Panc1 (cell line): Measurements from ENCODE around the gene HMX1. TPM values are rescaled to one million over a fixed set of nuclear protein-coding genes. Genes with fewer than 3 reads are reported as not detected.

Experiments used
- ATAC-seq: fragments of 200-7000 bp; cut with Tn5 transposase; 2 replicates; pipeline ENCODE4 v1.9.1; 2020; ENCODE audit warnings: mild to moderate bottlenecking, moderate library complexity
- BruUV-seq: library from RNA; stranded (reverse); fragments of 400-500 nt; replicated peaks from 2 replicates; lab custom pipeline; 2021; lab: Mats Ljungman, UMichigan
- CTCF ChIA-PET: fragments of 300-600 bp; sonication (Branson Sonifier 250); formaldehyde crosslinking; loops from one replicate; lab custom pipeline; 2022; ENCODE audit warnings: antibody characterized with exemption; lab: Charles Lee
- POLR2A ChIA-PET: fragments of 300-600 bp; sonication (Branson Sonifier 250); formaldehyde crosslinking; loops from one replicate; lab custom pipeline; 2022; ENCODE audit warnings: antibody characterized with exemption; lab: Charles Lee
- DNase-seq: peaks from one replicate; pipeline ENCODE4 v3.0.0-alpha.2; 2010; ENCODE audit warnings: low read depth, low spot score
- H3K27ac ChIP-seq: 2 replicates; pipeline ENCODE4 v1.5.1; 2011; ENCODE audit warnings: mild to moderate bottlenecking, low read length, inconsistent platforms
- H3K27me3 ChIP-seq: fragments of 200-500 bp; sonication (Bioruptor generic); 2 replicates; pipeline ENCODE4 v1.6.0; 2014; ENCODE audit warnings: low read length, inconsistent platforms; ENCODE audit not compliant: control insufficient read depth, insufficient read depth
- H3K36me3 ChIP-seq: fragments of 200-500 bp; sonication (Bioruptor generic); 2 replicates; pipeline ENCODE4 v1.5.1; 2014; ENCODE audit warnings: inconsistent platforms, mild to moderate bottlenecking, low read length, moderate library complexity; ENCODE audit not compliant: control insufficient read depth, insufficient read depth
- H3K4me1 ChIP-seq: 2 replicates; pipeline ENCODE4 v1.5.1; 2011; ENCODE audit warnings: inconsistent platforms, mild to moderate bottlenecking, low read length, moderate library complexity; ENCODE audit not compliant: control insufficient read depth, insufficient read depth
- H3K4me3 ChIP-seq, 2 experiments: 2 replicates each; pipeline ENCODE4 v1.5.1; 2011 to 2012; ENCODE audit warnings: low read depth in 2 of 2, low read length in 2 of 2, mild to moderate bottlenecking in 2 of 2, inconsistent platforms in 1 of 2, moderate library complexity in 1 of 2
- H3K9me3 ChIP-seq: fragments of 200-500 bp; sonication (Bioruptor generic); 2 replicates; pipeline ENCODE4 v1.5.1; 2014; ENCODE audit warnings: low read depth, mild to moderate bottlenecking, inconsistent platforms, low read length, moderate library complexity; ENCODE audit not compliant: control insufficient read depth, insufficient read depth
- CTCF ChIP-seq: fragments of 450-650 bp; IDR thresholded peaks from 2 replicates; pipeline ENCODE4 v1.5.1; 2017; ENCODE audit warnings: mild to moderate bottlenecking
- POLR2AphosphoS5 ChIP-seq: IDR thresholded peaks from 2 replicates; pipeline ENCODE4 v1.6.1; 2012; ENCODE audit warnings: mild to moderate bottlenecking, low read depth, low read length, moderate library complexity
- REST ChIP-seq, 2 experiments: IDR thresholded peaks; 2 replicates each; pipeline ENCODE4 v1.6.1; 2011 to 2012; ENCODE audit warnings: low read depth in 2 of 2, control low read depth in 1 of 2, low read length in 1 of 2, mild to moderate bottlenecking in 1 of 2, moderate library complexity in 1 of 2; ENCODE audit not compliant: insufficient read depth in 1 of 2
- SIN3A ChIP-seq: IDR thresholded peaks from 2 replicates; pipeline ENCODE4 v1.6.1; 2012; ENCODE audit warnings: low read depth, mild to moderate bottlenecking, low read length, moderate library complexity, borderline replicate concordance; ENCODE audit not compliant: insufficient read depth
- TCF7L2 ChIP-seq: IDR thresholded peaks from 2 replicates; pipeline ENCODE4 v1.6.1; 2011; ENCODE audit warnings: mild to moderate bottlenecking, low read depth, low read length, inconsistent platforms
- in situ Hi-C: cut with HindIII; loops from 2 replicates; pipeline ENCODE4 v1.10.0; 2016; ENCODE audit warnings: low sequenced_read_pairs, low pct_unique_long_range_greater_than_20kb
- intact Hi-C: fragments of 100-400 bp; cut with micrococcal nuclease; formaldehyde crosslinking; loops from one replicate; pipeline ENCODE4 v1.10.0; 2022; ENCODE audit not compliant: unreplicated experiment
- total RNA-seq: library from RNA; stranded (reverse); gene quantifications from one replicate; pipeline ENCODE4 v1.2.1, GENCODE V29; 2021; ENCODE audit not compliant: unreplicated experiment

Gene HMX1
- total RNA-seq, 1 experiment from 2014 or later = not detected

DNA sequence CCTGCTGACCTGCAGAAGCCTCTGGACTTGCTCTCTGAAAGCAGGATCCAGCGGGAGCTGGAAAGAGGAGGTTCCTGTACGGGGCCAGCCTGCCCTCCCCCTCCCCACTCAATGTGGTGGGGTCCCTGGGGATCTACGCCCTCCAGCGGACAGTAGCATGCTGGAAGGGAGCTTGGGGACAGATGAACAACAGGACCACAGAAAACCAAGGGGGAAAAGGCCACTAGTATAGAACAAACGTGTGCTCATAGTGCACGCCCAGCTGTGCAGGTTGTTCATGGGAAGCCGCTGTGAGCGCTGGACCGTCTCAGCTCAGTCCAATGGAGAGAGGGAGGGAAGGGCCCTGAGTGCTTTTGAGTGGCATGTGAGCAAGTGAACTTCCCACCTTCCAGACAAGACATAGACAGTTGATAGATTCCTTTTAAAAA, 15.8 kb downstream of the HMX1 start:
- Histone ChIP-seq H3K27me3 (no peaks in the 10 kb centered on the region), H3K27ac (no peak overlapping the region), H3K4me3 (no peak overlapping the region), H3K36me3 (no peaks in the 10 kb centered on the region), H3K4me1 (no peaks in the 10 kb centered on the region), H3K9me3 (no peaks in the 10 kb centered on the region)
- in situ Hi-C loops = no loop called here
- ATAC-seq = peak; percentile 29; the same call in 1 of the 2 replicates
- POLR2A ChIA-PET = no interaction called here
- BruUV-seq = no TSS peak
- no peak for DNase-seq
- no peak for TF ChIP-seq CTCF
- no peak for TF ChIP-seq TCF7L2
- no peak for TF ChIP-seq POLR2AphosphoS5
- peak; percentile 52 to 73; a peak in 2 of 4 replicates for TF ChIP-seq REST (IDR thresholded peaks at IDR 0.05; ENCODE audit: insufficient read depth in 1 of 2, low read depth in 2 of 2, low read length in 1 of 2)
- no peak for TF ChIP-seq SIN3A
- CTCF ChIA-PET = interaction anchor here (1.2 kb wide), 1 partner anchor 167 kb away, joined by 3 read pairs; no protein-coding TSS in a partner anchor
- intact Hi-C loops = no loop called here

DNA sequence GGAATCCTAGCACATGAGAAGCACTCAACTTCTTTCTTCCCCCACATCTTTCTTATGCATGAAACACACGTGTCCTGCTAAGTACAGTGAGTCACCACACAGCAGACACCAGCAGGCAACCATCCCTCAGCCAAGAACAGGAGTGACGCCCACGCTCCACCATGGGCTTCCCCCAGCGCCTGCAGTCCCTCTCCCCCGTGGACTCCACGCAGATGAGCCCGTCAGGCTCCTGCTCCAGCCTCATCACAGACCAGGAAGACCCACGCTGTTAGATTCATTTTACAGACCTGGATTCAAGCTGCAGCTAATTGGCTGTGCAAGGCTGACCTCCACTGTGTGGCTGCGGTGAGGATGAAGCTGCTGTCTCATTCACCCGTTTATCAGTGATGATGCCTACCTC, 16.7 kb downstream of the HMX1 start:
- no peaks in the 10 kb centered on the region for H3K27me3 ChIP-seq
- TF ChIP-seq SIN3A (no peak), CTCF (no peak), POLR2AphosphoS5 (no peak), TCF7L2 (no peak), REST (IDR thresholded peaks at IDR 0.05; ENCODE audit: insufficient read depth in 1 of 2, low read depth in 2 of 2, low read length in 1 of 2) (no peak)
- ATAC-seq = no peak
- intact Hi-C loops (no loop called here), in situ Hi-C loops (no loop called here)
- H3K27ac ChIP-seq = no peak overlapping the region
- H3K9me3 ChIP-seq = no peaks in the 10 kb centered on the region
- CTCF ChIA-PET = no interaction called here
- BruUV-seq = no TSS peak
- DNase-seq = no peak
- H3K4me1 ChIP-seq = no peaks in the 10 kb centered on the region
- POLR2A ChIA-PET = no interaction called here
- H3K36me3 ChIP-seq = no peaks in the 10 kb centered on the region
- no peak overlapping the region for H3K4me3 ChIP-seq
